ENCODE results near the gene PKD2L2.
"Not testable (repeated sequence)": the region's sequence is repeated elsewhere in the genome, so short reads cannot be mapped to it uniquely, and the experiment has no call there.

Gene PKD2L2

DNA sequence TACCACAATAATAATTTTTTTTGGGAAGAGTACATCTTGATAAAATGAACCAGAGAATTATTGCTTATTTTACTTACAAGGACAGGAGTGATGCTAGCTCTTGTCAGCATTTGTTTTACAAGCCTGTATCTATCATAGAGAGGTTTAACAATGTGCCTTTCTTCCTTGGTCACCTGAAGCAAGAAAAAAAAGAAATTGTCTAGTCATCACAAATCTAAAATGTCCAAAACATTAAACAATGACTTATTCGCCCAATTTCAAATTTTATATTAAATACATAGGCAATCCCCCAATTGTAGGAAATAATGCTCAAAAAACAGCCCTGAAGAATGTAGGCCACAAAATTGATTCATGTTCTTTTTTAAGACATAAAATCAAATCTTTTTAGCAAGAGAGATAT lies 56.6 kb downstream of the PKD2L2 start:
- Mint-ChIP-seq H3K27ac (no peak overlapping the region), H3K27me3 (ENCODE audit: low read depth) (no peaks in the 10 kb centered on the region), H3K4me3 (no peak overlapping the region), H3K9me3 (no peaks in the 10 kb centered on the region), H3K36me3 (ENCODE audit: low read depth) (peaks cover 74% of the 10 kb centered on the region), H3K4me1 (ENCODE audit: low read depth) (peaks cover 8% of the 10 kb centered on the region)
- no peak for DNase-seq (ENCODE audit: low spot score)

DNA sequence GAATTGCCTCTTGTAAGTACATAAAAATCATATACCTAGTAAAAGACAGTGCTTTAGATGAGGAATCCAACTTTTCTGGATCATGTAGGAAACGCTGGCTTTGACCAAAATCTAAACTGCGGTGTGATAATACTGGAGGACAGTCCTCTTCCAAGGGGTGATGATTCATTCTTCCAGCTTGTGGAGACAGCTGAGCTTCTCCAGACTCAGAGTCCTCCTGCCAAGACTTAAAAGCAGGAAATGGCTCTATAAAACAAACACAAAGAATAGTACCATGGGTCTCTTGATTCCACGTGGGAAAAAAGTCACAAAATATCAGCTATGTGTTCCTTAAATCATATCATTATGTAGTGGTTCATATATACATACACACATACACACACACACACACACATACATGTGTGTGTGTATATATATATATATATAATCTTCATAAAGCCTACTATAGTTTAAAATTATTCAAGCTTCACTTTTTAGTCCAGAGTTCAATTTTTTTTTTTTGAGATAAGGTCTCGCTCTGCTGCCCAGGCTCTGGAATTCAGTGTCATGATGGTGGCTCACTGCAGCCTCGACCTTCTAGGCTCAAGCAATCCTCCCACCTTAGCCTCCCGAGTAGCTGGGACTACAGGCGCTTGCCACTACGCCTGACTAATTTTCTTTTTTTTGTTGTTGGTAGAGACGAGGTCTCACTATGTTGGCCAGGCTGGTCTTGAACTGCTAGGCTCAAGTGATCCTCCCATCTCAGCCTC lies 65.0 kb downstream of the PKD2L2 start:
- no peak overlapping the region for H3K27ac Mint-ChIP-seq
- no peaks in the 10 kb centered on the region for H3K27me3 Mint-ChIP-seq (ENCODE audit: low read depth)
- DNase-seq (ENCODE audit: low spot score) = no peak
- no peak overlapping the region for H3K4me3 Mint-ChIP-seq
- no peaks in the 10 kb centered on the region for H3K9me3 Mint-ChIP-seq
- H3K36me3 Mint-ChIP-seq (ENCODE audit: low read depth) = peaks cover 35% of the 10 kb centered on the region
- H3K4me1 Mint-ChIP-seq (ENCODE audit: low read depth) = peaks cover 7% of the 10 kb centered on the region

DNA sequence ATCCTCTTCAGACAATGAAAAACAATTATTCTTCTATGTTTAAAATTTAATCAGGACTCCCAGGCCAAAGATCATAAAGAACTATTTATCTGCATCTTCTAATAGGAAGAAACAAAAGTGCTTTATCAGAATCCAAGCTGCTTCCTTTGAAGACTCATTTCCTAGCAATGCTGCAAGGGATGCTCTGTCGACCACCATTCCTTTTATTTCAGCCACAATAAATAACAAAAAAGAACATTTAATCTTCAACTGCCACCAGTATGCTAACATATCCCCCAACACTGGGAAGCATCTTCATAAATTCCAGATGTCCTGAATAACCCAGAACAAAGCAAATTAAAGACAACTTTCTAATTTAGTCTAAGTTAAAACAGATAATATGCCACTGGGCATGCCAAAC lies 68.7 kb downstream of the PKD2L2 start:
- Mint-ChIP-seq H3K27me3 (ENCODE audit: low read depth) (no peaks in the 10 kb centered on the region), H3K36me3 (ENCODE audit: low read depth) (peaks cover 30% of the 10 kb centered on the region), H3K9me3 (no peaks in the 10 kb centered on the region), H3K4me3 (no peak overlapping the region), H3K27ac (no peak overlapping the region), H3K4me1 (ENCODE audit: low read depth) (peaks cover 1% of the 10 kb centered on the region)
- DNase-seq (ENCODE audit: low spot score) = no peak

DNA sequence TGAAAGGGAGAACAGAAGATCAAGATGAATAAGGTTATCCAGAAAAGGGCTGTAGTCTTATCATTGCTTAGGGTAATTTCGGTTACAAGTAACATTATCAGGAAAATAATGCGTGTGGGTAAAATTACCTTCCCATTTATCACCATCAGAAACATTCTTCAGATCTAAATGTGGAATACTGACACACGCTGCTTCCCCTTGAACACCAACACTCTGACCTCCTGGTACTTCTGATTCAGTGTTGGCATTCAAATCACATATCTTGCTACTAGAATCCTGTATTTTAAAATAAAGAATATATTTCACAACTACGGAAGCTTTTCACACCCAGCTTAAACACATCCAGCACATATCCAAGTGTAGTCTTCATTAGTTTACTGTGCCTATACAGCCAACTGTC lies 70.2 kb downstream of the PKD2L2 start:
- Mint-ChIP-seq H3K4me3 (no peak overlapping the region), H3K4me1 (ENCODE audit: low read depth) (peaks cover 1% of the 10 kb centered on the region), H3K27me3 (ENCODE audit: low read depth) (no peaks in the 10 kb centered on the region), H3K9me3 (no peaks in the 10 kb centered on the region), H3K36me3 (ENCODE audit: low read depth) (peaks cover 26% of the 10 kb centered on the region), H3K27ac (no peak overlapping the region)
- DNase-seq (ENCODE audit: low spot score) = no peak

DNA sequence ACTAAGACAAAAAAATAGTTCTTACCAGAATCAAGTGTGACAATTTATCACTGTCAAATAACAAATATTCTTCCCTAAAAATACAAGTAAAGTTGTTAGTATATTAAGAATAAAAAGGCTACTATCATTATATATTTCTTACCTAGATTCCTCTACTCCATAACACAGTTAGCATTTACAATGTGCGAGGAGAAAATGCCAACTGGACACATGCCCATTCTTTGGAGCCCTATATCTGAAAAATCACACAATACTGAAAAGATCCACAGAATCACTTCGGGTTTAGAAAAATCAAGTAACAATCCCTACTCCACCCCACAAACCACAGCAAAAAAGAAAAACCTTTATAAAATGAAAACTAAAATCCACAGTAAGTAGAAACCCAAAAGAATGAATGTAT lies 70.9 kb downstream of the PKD2L2 start:
- Mint-ChIP-seq H3K4me3 (no peak overlapping the region), H3K36me3 (ENCODE audit: low read depth) (peaks cover 26% of the 10 kb centered on the region), H3K27ac (no peak overlapping the region)

DNA sequence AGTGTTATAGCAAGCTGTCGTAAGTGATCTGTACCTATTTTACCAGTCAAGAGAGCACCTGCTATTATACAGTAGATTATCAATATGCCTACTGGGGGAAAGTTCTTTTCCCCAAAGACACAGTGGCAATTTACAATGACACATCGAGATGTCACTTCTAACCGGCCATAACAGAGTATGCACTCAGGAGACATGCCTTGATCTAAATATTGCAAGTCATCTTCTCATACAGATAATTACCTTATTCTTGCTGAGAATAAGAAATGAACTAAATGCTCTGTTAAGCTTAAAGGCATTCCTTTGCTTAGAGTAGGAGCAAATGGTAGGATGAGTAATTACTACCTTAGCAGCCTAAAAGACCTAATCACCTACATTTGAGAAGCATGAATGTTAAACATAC lies 71.6 kb downstream of the PKD2L2 start:
- Mint-ChIP-seq H3K9me3 (no peaks in the 10 kb centered on the region), H3K27ac (no peak overlapping the region), H3K4me1 (ENCODE audit: low read depth) (peaks cover 1% of the 10 kb centered on the region), H3K4me3 (no peak overlapping the region), H3K27me3 (ENCODE audit: low read depth) (no peaks in the 10 kb centered on the region), H3K36me3 (ENCODE audit: low read depth) (peaks cover 31% of the 10 kb centered on the region)
- DNase-seq (ENCODE audit: low spot score) = no peak

More for the DNA sequence above, 70.9 kb downstream of the PKD2L2 start:
- Mint-ChIP-seq H3K4me1 (ENCODE audit: low read depth) (peaks cover 1% of the 10 kb centered on the region), H3K27me3 (ENCODE audit: low read depth) (no peaks in the 10 kb centered on the region), H3K9me3 (no peaks in the 10 kb centered on the region)
- DNase-seq (ENCODE audit: low spot score) = no peak

DNA sequence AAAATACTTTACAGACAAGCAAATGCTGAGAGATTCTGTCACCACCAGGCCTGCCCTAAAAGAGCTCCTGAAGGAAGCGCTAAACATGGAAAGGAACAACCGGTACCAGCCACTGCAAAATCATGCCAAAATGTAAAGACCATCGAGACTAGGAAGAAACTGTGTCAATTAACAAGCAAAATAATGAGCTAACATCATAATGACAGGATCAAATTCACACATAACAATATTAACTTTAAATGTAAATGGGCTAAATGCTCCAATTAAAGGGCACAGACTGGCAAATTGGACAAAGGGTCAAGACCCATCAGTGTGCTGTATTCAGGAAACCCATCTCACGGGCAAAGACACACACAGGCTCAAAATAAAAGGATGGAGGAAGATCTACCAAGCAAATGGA lies 81.1 kb downstream of the PKD2L2 start:
- H3K9me3 Mint-ChIP-seq; H3K4me3 Mint-ChIP-seq; H3K27me3 Mint-ChIP-seq (ENCODE audit: low read depth); DNase-seq (ENCODE audit: low spot score); H3K27ac Mint-ChIP-seq; H3K4me1 Mint-ChIP-seq (ENCODE audit: low read depth): not testable (repeated sequence)
- peaks cover 38% of the 10 kb centered on the region for H3K36me3 Mint-ChIP-seq (ENCODE audit: low read depth)

DNA sequence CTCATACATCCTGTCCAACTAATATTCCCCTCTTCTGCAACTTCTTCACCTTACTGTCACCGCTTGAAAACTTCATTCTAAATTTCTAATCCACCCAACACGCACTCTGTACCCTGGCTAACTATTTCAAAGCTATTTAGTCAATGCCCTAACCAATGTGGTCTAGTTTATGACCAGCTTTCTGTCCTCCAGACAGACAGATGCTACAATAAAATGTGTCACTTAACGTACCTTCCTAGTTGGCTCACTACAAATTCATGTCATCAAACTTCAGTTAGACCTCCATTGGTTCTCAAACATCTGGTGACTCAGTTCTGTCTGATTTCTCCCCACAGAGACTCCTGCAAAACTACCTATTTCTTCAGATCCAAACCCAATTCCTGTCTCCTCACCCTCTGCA lies 86.0 kb downstream of the PKD2L2 start:
- no peak overlapping the region for H3K27ac Mint-ChIP-seq
- no peaks in the 10 kb centered on the region for H3K4me1 Mint-ChIP-seq (ENCODE audit: low read depth)
- H3K4me3 Mint-ChIP-seq = no peak overlapping the region
- peaks cover 51% of the 10 kb centered on the region for H3K36me3 Mint-ChIP-seq (ENCODE audit: low read depth)
- no peaks in the 10 kb centered on the region for H3K27me3 Mint-ChIP-seq (ENCODE audit: low read depth)
- peaks cover 4% of the 10 kb centered on the region for H3K9me3 Mint-ChIP-seq
- no peak for DNase-seq (ENCODE audit: low spot score)

DNA sequence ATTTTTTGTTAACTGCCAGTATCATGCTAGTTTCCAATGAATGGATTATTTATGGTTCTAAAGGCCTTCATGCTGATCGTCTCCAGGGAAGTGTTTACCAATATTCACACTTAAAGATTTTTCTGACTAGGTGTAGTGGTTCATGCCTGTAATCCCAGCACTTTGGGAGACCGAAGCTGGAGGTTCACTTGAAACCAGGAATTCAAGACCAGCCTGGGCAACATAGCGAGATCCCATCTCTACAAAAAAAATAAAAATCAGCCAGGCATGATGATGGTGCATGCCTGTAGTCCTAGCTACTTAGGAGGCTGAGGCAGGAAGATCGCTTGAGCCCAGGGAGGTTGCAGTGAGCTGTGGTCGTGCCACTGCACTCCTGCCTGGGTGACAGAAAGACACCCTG lies 100.2 kb downstream of the PKD2L2 start:
- H3K4me3 Mint-ChIP-seq = no peak overlapping the region
- H3K27ac Mint-ChIP-seq = no peak overlapping the region
- H3K4me1 Mint-ChIP-seq (ENCODE audit: low read depth) = peaks cover 10% of the 10 kb centered on the region
- H3K9me3 Mint-ChIP-seq = no peaks in the 10 kb centered on the region
- peaks cover 27% of the 10 kb centered on the region for H3K36me3 Mint-ChIP-seq (ENCODE audit: low read depth)
- no peaks in the 10 kb centered on the region for H3K27me3 Mint-ChIP-seq (ENCODE audit: low read depth)
- DNase-seq (ENCODE audit: low spot score) = no peak
